Measurements from ENCODE around the gene AKAP13.
"Not testable (repeated sequence)": the region's sequence is repeated elsewhere in the genome, so short reads cannot be mapped to it uniquely, and the experiment has no call there.

AKAP13 gene

DNA sequence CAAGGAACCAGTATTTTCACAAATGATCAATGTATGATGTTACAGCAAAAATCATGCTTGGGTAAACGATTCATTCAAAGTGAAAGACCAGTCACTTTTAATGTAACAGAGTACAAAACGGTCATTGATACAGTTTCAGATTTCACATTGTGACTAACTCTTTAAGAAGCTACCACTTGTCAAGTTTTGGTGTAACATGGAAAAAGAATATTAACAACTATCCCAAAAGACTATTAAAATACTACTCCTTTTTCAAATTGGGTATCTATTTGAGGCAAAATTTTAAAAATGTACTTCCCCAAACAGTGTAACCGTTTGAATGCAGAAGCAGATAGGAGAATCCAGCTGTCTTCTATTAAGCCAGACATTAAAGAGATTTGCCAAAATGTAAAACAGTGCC lies 31.7 kb downstream of the AKAP13 start:
- DNase-seq = peak in 1 of 2 donors; percentile 34

DNA sequence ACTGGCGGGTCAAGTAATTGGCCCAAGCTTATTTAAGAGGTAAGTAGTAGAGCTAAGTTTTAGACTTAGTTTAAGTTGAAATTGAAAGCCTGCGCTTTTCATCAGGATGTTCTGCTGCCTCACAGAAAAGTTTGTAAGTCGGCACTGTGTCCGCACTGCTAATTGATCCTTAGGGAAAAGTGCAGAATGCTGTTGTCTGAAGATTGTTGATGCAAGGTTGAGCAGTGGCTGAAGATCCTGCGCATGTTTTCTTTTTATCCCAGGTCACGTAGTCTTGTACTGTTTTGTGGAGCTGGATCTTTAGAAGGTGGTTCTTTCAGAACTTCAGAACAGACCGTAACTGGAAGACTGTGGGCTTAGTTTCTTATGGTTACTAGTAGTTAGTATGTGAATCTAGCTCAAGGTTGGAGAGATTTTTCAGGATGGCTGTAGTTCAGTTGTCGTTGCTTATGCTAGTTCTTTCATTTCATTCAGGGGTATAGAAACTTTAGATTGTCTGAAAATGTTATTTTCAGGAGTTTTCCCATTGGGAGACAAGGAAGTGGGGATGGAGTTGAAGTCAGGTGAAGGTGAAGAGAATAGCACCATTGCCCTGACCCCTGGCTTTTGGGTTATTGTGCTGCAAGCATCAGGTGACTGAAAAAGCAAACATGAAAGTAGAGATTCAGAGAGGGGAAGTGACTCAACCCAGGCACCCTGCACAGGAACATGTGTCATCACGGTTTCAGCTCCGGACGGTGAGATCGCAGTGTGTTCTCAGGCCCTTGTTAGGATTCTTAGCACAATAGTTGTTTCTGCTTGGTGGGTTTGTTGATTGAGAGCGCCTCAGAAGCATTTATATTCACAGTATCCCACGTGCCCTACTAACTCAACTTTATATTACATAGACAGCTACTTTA lies 32.8 kb downstream of the AKAP13 start:
- DNase-seq = peak; percentile 72 to 86

DNA sequence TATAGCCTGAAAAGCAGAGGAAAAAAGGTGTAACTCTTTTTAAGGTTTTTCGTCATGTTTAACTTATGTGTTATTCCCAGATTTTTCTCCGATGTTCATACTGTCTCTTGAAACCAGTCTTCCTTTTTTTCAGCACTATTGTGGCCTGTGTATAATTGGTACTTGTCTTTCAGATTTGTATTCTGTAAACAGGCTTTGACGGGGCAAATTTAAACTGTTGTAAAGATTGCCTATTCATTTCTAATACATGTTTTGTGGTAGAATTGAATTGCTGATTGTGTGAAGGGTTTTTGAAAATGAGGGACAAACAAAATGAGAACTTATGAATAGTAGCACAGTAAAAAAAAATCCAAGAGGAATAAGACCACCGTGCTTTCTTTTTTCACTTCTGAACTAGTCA lies 33.6 kb downstream of the AKAP13 start:
- no peak for DNase-seq

DNA sequence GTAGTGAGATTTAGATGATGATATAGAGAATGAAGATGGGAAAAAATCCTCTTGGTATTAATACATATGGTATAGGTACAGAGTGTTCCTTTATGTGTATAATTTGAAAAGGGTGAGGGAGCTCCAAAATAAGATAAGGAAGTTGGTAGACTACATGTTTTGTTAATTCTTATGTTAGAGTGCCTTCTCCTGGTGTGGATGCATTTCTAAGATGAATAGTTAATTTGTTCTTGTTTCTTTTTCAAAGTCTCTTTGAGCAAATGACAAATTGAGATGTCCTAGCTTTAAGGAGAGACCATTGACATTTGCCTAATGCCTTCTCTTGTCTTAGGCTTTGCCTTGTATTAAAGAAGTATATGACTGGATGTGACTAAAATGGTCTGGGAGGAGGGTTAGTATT lies 34.1 kb downstream of the AKAP13 start:
- DNase-seq = peak in 1 of 2 donors; percentile 36

DNA sequence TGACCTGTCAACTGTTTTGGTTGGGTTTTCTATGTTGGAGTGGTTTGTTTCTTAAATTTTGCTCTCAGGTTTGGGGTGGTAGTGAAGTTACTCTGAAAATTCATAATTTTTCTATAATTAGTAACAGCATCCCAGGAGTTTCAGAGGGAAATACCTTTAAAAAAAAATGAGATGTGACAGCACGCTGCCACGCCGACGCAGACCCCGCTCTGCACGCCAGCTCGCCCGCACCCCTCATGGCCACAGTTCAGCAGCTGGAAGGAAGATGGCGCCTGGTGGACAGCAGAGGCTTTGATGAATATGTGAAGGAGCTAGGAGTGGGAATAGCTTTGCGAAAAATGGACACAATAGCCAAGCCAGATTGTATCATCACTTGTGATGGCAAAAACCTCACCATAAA lies 34.6 kb downstream of the AKAP13 start:
- DNase-seq = no peak

DNA sequence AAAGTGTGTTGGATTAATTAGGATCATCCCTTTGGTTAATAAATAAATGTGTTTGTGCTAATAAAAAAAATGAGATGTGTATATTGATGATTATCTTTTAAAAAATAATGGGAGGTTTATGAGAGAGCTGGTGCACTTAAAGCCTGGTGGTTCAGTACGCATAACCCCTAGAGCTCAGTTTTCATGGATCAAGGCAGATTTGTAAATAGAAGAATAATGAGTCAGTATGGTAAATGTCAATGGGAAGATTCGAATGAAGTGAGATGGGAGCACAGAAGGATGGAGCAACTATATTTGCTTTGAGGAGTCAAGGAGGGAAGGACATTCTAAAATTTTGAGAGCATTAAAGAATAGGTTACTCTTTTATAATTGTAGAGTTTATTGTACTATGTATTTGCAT lies 35.4 kb downstream of the AKAP13 start:
- DNase-seq = no peak

DNA sequence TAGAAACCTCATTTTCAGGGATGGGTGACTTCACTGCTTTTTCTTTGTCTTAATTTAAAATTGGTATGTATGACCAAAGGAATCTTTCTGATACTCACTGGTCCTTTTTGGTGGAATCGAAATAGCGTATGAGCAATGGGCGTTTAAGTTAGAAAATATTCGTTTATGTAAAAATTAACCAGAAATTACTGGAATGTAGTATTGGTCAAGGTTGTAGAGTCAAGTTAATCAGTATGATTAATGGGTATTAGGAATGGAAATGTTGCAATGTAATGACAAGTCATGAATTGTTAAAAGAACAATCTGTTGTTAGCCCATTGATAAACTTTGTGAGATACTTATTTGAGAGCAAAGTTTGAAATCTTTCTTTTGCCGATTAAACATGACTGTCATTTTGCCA lies 36.9 kb downstream of the AKAP13 start:
- DNase-seq = no peak

DNA sequence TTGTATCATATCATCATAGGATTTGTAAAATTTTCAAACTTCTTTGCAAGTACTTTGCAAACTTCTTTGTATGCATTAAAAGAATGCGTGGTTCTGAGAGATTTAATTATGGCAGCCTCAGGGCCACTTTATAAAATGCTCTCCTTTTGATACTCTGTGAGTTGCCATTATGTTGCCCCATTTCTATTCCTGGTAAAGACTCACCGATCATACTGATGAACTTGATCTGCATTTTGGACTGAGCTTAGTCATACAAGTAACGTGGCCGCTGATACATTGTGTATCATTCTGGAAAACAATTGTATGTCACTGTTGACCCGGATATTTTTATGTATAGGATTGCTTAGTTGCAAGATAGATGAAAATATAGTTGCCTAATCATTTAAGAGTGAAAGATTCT lies 38.8 kb downstream of the AKAP13 start:
- DNase-seq = no peak

DNA sequence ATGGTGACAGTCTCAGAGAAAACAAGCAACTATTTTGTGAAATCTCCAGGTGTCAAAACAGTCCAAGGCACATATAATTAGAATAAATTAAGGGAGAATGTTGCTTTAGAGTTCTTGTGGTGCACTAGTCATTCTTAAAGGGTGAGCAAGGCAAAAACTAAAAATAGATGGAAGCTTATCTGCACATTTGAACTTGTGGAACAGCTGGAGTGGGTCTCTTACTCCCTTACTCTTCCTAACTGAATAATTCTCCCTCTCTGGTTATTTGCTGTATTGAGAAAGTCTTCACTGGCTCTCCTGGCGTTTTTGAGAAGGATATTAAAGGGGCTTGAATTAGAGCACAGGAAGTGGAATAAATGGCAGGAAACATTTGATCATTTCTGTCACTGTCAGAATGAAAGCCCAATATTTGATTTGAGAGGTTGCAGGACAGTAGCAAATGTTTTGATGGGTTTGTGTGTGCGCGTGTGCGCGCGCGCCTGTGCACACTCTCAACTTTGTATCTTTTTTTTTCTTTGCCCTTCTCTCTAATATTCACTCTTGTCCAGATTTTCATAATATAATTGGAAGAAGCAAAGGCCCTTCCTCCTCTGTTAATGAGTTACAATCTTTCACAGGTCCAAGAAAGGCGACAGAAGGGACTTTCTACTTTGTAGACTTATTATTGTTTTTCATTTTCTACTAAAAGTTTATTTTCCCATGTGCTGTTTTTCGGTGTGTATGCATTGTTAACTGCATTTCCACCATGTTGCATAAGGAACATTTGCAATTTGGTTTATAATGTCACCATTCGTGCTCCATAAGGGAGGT lies 40.9 kb downstream of the AKAP13 start:
- no peak for DNase-seq

DNA sequence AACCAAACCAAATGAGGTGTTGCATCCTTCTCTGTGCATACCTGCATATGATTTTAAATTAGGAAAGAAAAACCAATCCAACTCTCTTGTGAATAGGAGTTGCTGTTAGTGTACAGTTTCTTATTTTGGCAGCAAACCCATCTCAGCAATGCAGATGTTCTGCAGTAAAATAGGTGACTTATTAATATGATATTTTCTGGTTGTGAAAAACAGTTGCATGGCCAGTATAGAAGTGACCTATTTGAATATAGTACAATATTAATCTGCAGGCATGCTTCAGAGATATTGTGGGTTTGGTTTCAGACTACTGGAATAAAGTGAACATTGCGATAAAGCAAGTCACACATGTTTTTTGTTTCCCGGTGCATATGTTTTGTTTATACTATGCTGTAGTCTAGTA lies 42.2 kb downstream of the AKAP13 start:
- no peak for DNase-seq

DNA sequence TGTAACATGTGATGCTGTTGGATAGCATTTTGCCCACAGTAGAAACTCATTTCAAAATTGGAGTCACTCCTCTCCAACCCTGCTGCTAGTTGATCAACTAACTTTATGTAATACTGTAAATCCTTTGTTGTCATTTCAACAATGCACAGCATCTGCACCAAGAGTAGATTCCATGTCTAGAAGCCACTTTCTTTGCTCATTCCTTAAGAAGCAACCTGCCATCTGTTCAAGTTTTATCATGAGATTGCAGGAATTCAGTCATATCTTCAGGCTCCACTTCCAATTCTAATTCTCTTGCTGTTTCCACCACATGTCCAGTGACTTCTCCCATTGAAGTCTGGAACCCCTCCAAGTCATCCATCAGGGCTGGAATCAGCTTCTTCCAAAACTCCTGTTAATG lies 42.9 kb downstream of the AKAP13 start:
- DNase-seq = no peak

DNA sequence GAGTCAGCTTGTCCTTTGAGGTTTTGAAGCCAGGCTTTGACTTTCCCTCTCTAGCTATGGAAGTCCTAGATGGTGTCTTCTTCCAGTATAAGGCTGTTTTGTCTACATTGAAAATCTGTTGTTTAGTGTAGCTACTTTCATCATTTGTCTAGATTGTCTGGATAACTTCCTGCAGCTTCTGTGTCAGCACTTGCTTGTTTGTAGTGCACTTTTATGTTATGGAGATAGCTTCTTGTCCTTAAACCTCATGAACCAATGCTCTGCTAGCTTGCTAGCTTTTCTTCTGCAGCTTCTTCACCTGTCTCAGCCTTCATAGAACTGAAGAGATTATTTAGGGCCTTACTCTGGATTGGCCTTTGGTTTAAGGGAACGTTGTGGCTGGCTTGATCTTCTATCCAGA lies 43.8 kb downstream of the AKAP13 start:
- DNase-seq = no peak

DNA sequence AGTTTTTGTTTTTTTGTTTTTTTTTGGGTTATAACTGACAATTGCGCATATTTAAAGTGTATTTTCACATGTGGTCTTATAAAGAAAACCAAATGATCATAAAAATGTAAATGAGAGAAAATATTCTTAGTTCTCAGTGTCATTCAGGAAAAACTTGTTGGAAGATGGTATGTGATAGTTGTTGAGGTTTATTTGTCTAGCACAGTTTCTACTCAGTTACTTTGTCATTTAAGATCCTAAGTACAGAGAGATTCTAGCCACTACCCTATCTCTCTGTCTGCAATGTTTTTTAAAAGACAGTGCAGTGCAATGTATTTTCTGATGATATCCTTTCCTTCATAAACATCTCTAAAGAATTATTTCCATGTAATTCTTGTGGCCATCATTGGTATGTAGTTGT lies 46.1 kb downstream of the AKAP13 start:
- DNase-seq = no peak

DNA sequence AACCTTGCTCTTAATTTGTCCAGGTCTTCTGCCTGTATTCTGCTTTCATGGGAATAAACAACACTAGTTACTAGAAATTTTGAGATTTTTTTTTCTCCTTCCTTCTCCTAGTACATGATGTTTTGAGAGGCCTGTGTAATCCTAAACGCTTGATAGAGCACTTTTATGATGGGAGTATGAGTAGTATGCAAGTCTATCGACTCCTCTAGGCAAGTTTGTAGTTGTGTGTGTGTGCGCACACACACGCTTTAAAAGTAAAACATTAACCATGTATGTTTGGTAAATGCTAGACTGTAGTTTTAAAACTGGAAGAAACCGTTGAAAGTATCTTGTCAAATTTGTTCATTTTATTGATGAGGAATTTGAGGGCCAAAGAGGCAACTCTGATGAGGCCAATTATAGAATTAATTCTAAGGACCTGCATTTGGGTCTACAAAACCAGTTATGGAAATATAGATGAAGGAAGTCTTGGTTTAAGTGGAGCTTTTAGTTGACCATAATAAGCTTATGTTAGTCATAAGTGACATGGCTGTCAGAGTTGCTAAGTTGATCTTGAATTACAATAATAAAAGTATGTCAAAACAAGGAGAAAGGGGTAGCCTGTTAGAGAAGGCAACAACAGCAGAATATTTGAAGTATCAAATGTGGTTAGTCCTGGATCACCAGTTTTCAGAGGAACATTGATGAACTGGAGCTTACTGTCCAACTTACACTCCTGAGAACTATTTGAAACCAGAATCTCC lies 47.1 kb downstream of the AKAP13 start:
- no peak for DNase-seq

DNA sequence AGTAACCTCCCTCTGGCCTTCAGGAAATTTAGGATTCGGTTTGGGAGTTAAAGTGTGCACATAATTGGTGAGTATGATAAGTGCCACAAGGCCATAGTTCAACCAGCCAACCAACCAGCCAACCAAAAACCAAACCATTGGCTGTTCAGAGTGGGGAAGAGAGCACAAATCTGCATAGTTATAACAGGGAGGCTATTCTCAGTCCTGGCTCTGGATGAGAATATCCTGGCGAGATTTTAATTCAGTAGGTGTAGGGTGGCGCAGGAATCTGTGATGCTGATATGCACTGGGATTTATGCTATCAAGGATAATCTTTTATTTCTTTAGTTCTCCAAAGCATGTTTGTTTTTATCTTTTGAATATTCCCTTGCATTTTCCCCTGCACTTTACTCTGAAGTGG lies 49.1 kb downstream of the AKAP13 start:
- DNase-seq = no peak

DNA sequence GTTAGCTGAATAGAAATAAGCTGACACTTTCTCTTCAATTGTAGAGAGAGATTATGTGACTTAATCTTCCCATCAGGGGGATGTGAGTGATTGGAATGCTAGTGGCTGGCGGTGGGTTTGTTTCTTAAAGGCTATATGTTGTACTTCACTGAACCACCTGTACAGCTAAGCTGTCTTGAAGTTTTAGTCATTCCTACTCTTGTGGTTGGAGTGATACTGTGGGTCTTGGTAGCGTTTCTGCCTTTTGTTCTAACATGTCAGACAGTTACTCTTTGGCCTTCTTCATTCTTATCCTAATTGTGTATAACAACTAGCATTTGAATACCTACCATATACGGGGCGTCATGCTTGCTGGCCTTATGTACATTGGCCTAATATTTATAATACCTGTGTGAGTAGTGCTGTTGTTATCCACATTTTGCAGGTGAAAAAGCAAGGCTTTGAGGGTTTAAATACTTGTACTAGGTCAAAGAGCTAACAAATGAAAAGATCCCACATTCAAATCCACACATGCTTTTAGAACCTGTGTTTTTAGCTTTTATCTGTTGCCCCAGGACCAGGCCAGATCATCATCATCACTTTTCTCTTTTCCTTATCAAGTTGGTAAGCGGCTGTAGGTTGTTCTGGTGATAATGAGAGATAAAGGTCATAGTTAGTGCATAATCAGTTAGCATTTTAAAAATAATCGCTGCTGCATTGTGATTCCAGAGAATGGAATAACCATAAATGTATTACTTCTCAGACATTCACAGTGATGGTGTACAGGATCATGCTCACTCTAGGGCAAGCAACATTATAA lies 50.2 kb downstream of the AKAP13 start:
- no peak for DNase-seq

DNA sequence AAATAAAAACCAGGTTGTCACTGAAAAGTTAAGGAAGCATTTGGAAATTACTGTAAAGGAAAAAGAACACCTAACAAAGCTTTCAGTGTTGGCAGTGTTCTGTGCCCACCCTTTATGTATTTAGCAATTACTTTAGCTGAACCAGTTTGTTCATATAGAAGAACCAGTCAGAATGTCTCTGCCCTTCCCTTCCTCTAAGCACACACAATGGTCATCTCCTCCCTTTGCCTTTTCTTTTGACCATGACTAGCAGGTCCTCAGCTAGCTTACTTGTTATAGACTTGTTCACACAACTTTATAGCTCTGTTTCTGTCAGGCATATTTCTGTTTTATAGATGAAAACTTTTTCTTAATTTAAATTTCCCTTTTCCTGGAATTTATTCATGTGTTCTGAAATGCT lies 59.6 kb downstream of the AKAP13 start:
- no peak for DNase-seq

DNA sequence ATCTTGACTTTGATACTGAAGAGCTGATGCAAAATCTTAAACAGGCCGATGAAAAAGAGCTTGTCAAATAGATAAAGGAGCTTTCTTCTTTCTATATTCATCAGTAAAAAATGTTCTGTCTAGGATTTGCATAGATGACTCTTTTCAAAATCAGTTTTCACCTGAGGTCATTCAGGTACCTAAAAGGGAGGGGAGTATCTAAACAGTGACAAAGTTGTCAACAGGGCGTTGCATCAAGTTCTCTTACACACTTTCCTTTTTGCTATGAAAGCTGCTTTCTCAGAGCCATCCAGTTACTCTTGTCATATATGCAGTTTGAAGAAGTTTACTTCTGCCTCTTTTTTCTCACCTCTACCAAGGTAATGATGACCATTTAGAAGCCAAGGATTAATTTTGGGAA lies 60.0 kb downstream of the AKAP13 start:
- no peak for DNase-seq

DNA sequence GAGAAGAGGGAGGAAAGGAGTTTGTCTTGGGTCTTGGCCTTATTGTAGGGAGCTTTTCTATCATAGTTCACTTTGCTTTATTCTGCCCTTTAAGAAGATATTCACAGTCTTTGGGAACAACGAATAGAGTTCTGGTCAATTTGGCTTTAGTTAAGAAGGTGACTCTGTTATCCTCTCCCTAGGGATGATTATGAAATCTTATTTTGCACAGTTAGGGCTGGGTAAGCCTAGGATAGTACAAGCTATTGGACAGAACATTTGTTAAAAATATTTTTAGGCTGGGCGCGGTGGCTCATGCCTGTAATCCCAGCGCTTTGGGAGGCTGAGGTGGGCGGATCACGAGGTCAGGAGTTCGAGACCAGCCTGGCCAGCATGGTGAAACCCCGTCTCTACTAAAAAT lies 61.5 kb downstream of the AKAP13 start:
- not testable (repeated sequence) for DNase-seq

DNA sequence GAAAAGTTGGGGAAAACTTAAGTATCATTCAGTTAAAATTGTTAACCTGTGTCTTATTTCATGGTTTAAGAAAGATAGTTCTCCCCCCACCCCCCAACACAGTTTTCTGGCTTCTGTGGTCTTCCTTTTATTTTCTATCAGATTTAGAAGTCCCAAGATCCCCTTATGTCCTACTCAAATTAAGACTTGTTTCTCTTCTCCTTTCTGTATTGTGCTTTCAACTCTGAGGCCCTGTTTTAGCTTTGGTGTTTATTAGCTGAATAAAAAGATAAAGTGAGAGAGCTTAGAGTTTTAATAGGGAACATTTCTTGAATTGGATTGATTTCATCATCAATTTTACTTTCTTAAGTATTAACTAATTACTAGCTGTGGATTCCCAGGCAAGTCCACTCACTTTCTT lies 62.6 kb downstream of the AKAP13 start:
- DNase-seq = no peak

DNA sequence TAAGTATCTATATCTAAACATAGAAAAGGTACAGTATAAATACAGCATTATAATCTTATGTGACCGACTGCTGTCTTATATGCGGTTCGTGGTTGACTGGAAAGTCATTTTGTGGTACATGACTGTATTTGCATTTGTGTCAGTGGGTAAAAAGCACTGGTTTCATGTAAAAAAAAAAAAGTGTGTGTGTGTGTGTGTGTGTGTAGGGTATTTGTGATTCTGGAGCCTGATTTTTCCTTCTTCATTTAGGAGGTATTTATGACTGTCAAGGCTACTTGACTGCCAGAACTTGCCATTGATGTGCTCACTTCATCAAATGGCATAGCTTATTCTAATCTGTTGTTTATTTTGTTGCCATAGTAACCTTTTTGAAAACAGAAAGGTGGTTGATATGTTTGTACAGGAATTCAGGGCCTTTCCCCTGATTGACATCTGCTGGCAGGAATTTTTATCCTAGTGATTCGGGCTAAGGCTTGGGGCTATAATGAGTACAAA lies 63.2 kb downstream of the AKAP13 start:
- DNase-seq = no peak

DNA sequence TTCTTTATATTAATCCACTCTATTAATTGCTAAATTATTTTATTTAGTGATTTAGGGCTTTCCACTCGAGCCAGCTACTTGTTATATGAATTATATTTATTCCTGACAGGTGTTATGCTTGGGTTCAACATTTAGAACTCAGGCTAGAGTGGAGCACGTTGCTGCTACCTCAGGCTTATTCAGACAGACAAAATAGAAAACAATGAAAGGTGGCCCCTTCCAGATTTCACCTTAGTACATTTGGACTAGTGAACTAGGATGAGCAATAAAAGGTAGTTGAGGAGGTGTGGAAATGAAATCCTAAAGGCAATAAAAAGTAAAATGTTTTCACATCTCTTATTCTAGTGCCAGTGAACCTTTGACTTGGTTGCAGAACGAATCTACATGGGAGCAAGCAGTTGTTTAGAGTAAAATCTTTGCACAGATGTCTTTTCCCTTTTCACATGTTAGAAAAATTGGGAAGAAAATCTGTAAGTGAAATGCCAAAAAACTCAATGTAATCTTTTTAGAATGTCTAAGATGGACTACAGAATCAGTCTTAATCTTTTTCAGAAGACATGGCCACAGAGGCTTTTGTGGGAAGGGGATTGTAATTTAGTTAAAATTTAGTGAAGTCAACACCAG lies 63.8 kb downstream of the AKAP13 start:
- no peak for DNase-seq
